Sigmoid colon (tissue), 3 donors: ENCODE results near the gene TMEM267.

Experiments used
- POLR2A ChIP-seq, 2 donors: fragments of 450-650 bp; IDR thresholded peaks; one replicate each; pipeline ENCODE4 v1.6.1; 2016; ENCODE audit warnings: antibody characterized with exemption in 2 of 2, mild to moderate bottlenecking in 2 of 2, moderate library complexity in 2 of 2
- TF ChIP-seq, protein P1 (sequence below), 4 experiments: fragments of 450-650 bp in 3 of 4; fragments of 200-600 bp in 1 of 4; IDR thresholded peaks; one replicate each; pipeline ENCODE4 v1.5.1; 2016 to 2019; ENCODE audit warnings: antibody characterized with exemption in 4 of 4, mild to moderate bottlenecking in 3 of 4, moderate library complexity in 2 of 4

DNA sequence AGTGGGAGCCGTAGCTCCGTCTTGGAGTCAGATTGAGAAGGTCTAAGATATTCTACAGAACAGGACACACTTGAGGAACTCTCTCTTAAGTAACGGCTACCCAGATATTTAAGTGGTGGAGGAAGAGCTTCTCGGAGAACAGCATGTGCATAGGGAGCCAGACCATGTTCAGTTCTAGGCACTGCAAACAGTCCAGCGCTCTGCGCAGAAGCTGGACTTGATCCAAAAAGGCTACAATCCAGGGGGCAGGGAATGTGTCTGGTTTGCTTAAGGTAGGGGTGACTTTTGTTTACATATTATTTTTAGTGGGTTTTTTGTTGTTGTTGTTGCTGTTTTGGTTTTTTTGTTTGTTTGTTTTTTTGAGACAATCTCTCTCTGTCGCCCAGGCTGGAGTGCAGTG lies 54.6 kb downstream of the TMEM267 start:
- no peak for TF ChIP-seq POLR2A (IDR thresholded peaks at IDR 0.05)
- TF ChIP-seq, protein P1, sequence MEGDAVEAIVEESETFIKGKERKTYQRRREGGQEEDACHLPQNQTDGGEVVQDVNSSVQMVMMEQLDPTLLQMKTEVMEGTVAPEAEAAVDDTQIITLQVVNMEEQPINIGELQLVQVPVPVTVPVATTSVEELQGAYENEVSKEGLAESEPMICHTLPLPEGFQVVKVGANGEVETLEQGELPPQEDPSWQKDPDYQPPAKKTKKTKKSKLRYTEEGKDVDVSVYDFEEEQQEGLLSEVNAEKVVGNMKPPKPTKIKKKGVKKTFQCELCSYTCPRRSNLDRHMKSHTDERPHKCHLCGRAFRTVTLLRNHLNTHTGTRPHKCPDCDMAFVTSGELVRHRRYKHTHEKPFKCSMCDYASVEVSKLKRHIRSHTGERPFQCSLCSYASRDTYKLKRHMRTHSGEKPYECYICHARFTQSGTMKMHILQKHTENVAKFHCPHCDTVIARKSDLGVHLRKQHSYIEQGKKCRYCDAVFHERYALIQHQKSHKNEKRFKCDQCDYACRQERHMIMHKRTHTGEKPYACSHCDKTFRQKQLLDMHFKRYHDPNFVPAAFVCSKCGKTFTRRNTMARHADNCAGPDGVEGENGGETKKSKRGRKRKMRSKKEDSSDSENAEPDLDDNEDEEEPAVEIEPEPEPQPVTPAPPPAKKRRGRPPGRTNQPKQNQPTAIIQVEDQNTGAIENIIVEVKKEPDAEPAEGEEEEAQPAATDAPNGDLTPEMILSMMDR (IDR thresholded peaks at IDR 0.05): no peak
